ENCODE results near the gene TEAD1. TPM values are rescaled to one million over a fixed set of nuclear protein-coding genes. Genes with fewer than 3 reads are reported as not detected.

Gene TEAD1
- total and polyA plus RNA-seq, 10 of the 15 experiments (the other 5 are each of a cell fraction or from before 2014, with no cell fraction given), result 0.01 to 0.59 (median 0.04) TPM; not detected in 6

DNA sequence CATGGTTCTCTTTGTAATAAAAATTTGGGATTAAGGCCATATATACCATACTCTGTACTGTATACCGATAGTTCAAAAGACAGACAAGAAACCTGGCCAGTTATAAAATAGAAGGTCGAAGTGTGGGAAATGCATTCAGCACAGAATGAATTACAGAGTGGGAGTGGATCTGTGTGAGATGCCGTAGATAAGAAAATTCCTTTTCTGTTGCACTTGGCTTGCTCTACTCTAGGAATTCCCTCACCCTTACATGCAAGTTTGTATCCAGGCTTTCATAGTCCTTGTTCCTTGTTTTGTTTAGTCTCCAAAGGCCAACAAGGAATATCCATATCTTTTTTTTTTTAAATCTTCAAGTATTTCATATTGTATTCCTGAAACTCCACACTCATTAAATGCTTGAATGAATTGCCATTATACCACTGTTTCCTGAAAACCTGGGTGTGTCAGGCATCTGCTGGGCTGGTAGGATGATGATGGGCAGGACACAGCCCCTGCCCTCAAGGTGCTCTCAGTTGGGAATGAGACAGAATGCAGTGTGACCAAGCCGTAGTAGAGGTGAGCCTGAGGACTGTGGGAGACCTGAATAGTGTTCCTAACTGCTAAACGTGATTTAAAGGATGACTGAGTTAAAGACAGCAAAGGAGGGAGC lies 53.5 kb downstream of the TEAD1 start:
- Histone ChIP-seq H3K79me2 (ENCODE audit: control insufficient read depth, insufficient read depth, low read length) (no peaks in the 10 kb centered on the region), H3K4me3 (no peak overlapping the region), H2AFZ (ENCODE audit: control insufficient read depth, low read depth, low read length) (no peak overlapping the region), H4K20me1 (ENCODE audit: control insufficient read depth, insufficient read depth) (no peaks in the 10 kb centered on the region), H3K27ac (ENCODE audit: control insufficient read depth, insufficient read depth) (no peak overlapping the region), H3K4me2 (ENCODE audit: control insufficient read depth, insufficient read depth) (no peak overlapping the region), H3K27me3 (replicated peaks in 1 of 2; ENCODE audit: control insufficient read depth in 2 of 2, insufficient read depth in 2 of 2, low read length in 1 of 2) (peaks cover 0 to 4% of the 10 kb centered on the region in 2 experiments; a peak in 2 of 4 replicates), H3K36me3 (ENCODE audit: control insufficient read depth in 2 of 2, insufficient read depth in 2 of 2, low read length in 1 of 2) (no peaks in the 10 kb centered on the region), H3K4me1 (ENCODE audit: control insufficient read depth, insufficient read depth, low read length) (no peaks in the 10 kb centered on the region), H3K9ac (ENCODE audit: control insufficient read depth, insufficient read depth, low read length) (no peak overlapping the region), H3K9me3 (replicated peaks; ENCODE audit: control insufficient read depth, insufficient read depth, low read length) (no peaks in the 10 kb centered on the region; the same call in 2 of the 3 replicates)
- BruUV-seq (replicated peaks), result no TSS peak
- POLR2A ChIA-PET, result no interaction called here
- WGBS (ENCODE audit: insufficient coverage, insufficient replicate concordance, low lambda C conversion rate, missing lambda C conversion rate), result 21% methylated on average over 5 of the region's 5 CpGs
- no peak for ATAC-seq
- intact Hi-C loops (cut with micrococcal nuclease; ENCODE audit: unreplicated experiment), result no loop called here
- in situ Hi-C loops (cut with MboI), result no loop called here
- CTCF ChIA-PET, result no interaction called here
- SMC1A ChIA-PET (ENCODE audit: uncharacterized antibody, unreplicated experiment), result no interaction called here
- no peak for FAIRE-seq
- TF ChIP-seq HCFC1 (IDR thresholded peaks at IDR 0.05; ENCODE audit: low read length), result no peak
- TF ChIP-seq RFX5 (IDR thresholded peaks at IDR 0.05; ENCODE audit: low read depth, low read length), result no peak
- TF ChIP-seq NKRF (conservative IDR thresholded peaks at IDR 0.05), result no peak
- TF ChIP-seq ZZZ3 (IDR thresholded peaks at IDR 0.05; ENCODE audit: control insufficient read depth, insufficient read length, low read depth), result no peak
- no peak for TF ChIP-seq STAT3 (IDR thresholded peaks at IDR 0.05; ENCODE audit: low read depth, low read length)
- no peak for TF ChIP-seq ELK1 (IDR thresholded peaks at IDR 0.05; ENCODE audit: low read depth, low read length)
- TF ChIP-seq RELA (IDR thresholded peaks at IDR 0.05; ENCODE audit: borderline replicate concordance, partially characterized antibody), result no peak
- TF ChIP-seq DPF2 (IDR thresholded peaks at IDR 0.05), result no peak
- no peak for TF ChIP-seq PAX8 (IDR thresholded peaks at IDR 0.05)
- no peak for TF ChIP-seq FOS (IDR thresholded peaks at IDR 0.05; ENCODE audit: borderline replicate concordance, extremely low read depth, insufficient read length)
- RAD21 ChIA-PET (ENCODE audit: unreplicated experiment), result no interaction called here
- DNase-seq (ENCODE audit: low read depth, low spot score), result no peak
